DMS53 treated with DMSO at 0.1 percent for 48 hours (cell line): ENCODE data around the gene MYL6B.

Experiments used
- DNase-seq: peaks from one replicate; lab custom pipeline; 2025; ENCODE audit not compliant: unreplicated experiment; lab: John Stamatoyannopoulos, UW

Gene MYL6B

DNA sequence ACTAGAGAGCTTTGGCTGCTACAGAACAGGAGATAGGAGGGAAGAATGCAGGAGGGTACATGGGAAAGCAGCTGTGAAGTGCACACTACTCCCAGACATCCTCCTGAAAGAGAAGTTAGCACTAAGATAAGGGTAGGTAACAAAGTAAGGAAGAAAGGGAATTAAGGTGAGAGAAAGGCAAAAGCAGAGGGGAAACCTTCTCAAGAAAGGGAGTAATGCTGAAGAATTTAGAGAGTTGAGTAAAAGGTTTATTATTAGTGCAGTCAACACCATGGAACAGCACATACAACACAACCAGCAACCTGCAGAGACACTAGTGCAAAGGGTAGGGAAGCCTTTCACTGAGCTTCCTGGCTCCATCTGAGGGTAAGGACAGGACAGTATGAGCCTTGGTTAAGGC, 51.9 kb downstream of the MYL6B start:
- no peak for DNase-seq

DNA sequence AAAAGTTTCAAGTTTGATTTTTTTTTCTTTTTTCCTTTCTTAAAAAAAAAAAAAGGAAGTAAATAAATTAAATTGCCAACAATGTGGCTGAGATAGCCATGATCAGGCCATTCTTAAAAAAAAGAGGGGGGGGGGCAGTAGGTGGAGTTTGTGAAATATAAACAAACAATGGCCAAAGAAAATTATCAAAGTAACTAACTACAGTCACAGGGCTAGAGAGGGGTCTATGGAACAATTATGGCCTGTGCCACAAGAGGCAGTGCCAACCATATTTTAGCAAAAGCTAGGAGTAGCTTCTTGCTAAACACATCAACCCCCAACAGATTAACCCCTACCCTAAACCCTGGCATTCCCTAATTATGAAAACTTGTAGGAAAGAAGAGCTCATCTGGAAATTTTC, 53.1 kb downstream of the MYL6B start:
- DNase-seq = no peak

DNA sequence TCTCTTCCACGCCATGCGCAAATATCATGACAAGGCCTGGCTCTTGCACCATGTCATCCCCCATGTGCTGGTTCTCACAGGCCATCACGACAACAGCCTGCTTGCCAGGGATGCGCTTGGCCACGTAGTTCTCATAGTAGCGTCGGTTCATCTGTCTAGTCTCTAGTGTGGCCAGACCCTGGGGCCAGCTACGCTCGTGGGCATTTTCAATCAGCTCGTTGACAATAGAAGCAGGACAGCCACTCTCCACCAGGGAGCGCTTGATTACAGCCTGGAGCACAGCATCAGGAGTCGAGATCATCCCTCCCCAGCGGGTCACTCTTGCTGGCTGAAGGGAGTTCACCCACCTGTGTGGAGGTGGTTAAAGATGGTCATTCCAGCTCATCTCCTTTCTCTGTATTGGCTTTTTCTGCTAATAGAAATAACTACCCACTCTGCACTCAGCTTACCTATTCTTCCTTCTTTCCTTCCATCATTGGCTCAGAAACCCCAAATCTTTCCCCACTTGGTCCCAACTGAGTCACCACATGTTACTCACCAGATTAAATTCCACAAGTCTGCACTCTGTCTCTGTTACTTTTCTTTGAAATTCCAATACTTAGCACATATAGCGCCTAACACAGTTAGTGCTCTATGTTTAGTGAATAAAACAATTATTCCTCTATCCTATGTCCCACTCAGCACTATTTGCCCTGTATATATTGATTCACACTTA, 54.2 kb downstream of the MYL6B start:
- peak; percentile 20 for DNase-seq
